ENCODE data around the gene OXCT1. TPM values are rescaled to one million over a fixed set of nuclear protein-coding genes. Genes with fewer than 3 reads are reported as not detected.

OXCT1 gene
- total and polyA plus RNA-seq, 2 experiments from 2014 or later: 12.4 to 16.9 TPM

GRCh38 chr5:41707853-41708603 lies 162.2 kb downstream of the OXCT1 start:
- Histone ChIP-seq H3K4me1 (ENCODE audit: insufficient read depth) (no peaks in the 10 kb centered on the region), H2AFZ (no peak overlapping the region)

GRCh38 chr5:41695920-41696582 lies 174.2 kb downstream of the OXCT1 start:
- peak; percentile 8 for DNase-seq (ENCODE audit: low spot score)
- no peaks in the 10 kb centered on the region for H4K20me1 ChIP-seq (ENCODE audit: insufficient read depth, poor library complexity, severe bottlenecking)
- no peaks in the 10 kb centered on the region for H3K27me3 ChIP-seq
- H3K4me1 ChIP-seq (ENCODE audit: insufficient read depth): no peaks in the 10 kb centered on the region
- no peaks in the 10 kb centered on the region for H3K9me2 ChIP-seq (replicated peaks; ENCODE audit: insufficient read depth)
- no peak overlapping the region for H3K27ac ChIP-seq
- H3K4me3 ChIP-seq: no peak overlapping the region
- H2AFZ ChIP-seq: no peak overlapping the region
- no peaks in the 10 kb centered on the region for H3K79me2 ChIP-seq
- TF ChIP-seq EZH2 (IDR thresholded peaks at IDR 0.05; ENCODE audit: borderline replicate concordance): no peak
- TF ChIP-seq CTCF (IDR thresholded peaks at IDR 0.05; ENCODE audit: poor library complexity): peak; percentile 32
- H3K4me2 ChIP-seq: no peak overlapping the region
- 86% methylated on average over 3 of the region's 3 CpGs for WGBS (ENCODE audit: low lambda C conversion rate, missing lambda C conversion rate)
- H3K36me3 ChIP-seq (replicated peaks; ENCODE audit: insufficient read depth, low read depth): no peaks in the 10 kb centered on the region
- no peaks in the 10 kb centered on the region for H3K9me3 ChIP-seq (ENCODE audit: low read depth)

More at GRCh38 chr5:41707853-41708603, 162.2 kb downstream of the OXCT1 start:
- Histone ChIP-seq H4K20me1 (ENCODE audit: insufficient read depth, poor library complexity, severe bottlenecking) (no peaks in the 10 kb centered on the region), H3K27ac (no peak overlapping the region), H3K9me3 (ENCODE audit: low read depth) (no peaks in the 10 kb centered on the region), H3K4me2 (no peak overlapping the region), H3K79me2 (no peaks in the 10 kb centered on the region), H3K4me3 (no peak overlapping the region), H3K27me3 (no peaks in the 10 kb centered on the region), H3K9me2 (replicated peaks; ENCODE audit: insufficient read depth) (no peaks in the 10 kb centered on the region), H3K36me3 (replicated peaks; ENCODE audit: insufficient read depth, low read depth) (no peaks in the 10 kb centered on the region)
- WGBS (ENCODE audit: low lambda C conversion rate, missing lambda C conversion rate): 56% methylated on average over 4 of the region's 4 CpGs
- DNase-seq (ENCODE audit: low spot score): no peak
- TF ChIP-seq EZH2phosphoT487 (IDR thresholded peaks at IDR 0.05; ENCODE audit: low read depth, severe bottlenecking, unreplicated experiment): no peak
- no peak for TF ChIP-seq EZH2 (IDR thresholded peaks at IDR 0.05; ENCODE audit: borderline replicate concordance)
- peak; percentile 16 for TF ChIP-seq CTCF (IDR thresholded peaks at IDR 0.05; ENCODE audit: poor library complexity)

DNA sequence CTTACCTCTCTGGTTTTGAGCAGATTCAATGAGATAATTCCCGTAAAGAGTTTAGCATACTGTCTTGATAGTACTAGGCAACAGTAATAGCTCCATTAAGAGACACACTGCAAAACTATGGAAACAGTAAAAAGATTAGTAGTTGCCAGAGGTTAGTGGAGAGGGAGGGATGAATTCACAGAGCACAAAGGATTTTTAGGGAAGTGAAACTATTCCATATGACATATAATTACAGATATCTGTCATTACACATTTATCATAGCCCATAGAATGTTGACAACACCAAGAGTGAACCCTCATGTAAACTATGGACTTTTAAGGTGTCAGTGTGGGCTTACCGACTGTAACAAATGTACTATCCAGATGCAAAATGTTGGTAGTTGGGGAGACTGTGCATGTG lies 183.5 kb downstream of the OXCT1 start:
- Histone ChIP-seq H3K4me3 (no peak overlapping the region), H3K27ac (no peak overlapping the region), H3K4me1 (ENCODE audit: insufficient read depth) (no peaks in the 10 kb centered on the region), H3K79me2 (no peaks in the 10 kb centered on the region), H3K4me2 (no peak overlapping the region), H3K9me3 (ENCODE audit: low read depth) (no peaks in the 10 kb centered on the region), H2AFZ (no peak overlapping the region), H3K36me3 (replicated peaks; ENCODE audit: insufficient read depth, low read depth) (no peaks in the 10 kb centered on the region), H3K9me2 (replicated peaks; ENCODE audit: insufficient read depth) (no peaks in the 10 kb centered on the region), H3K27me3 (no peaks in the 10 kb centered on the region), H4K20me1 (ENCODE audit: insufficient read depth, poor library complexity, severe bottlenecking) (no peaks in the 10 kb centered on the region)
- WGBS (ENCODE audit: low lambda C conversion rate, missing lambda C conversion rate): 83% methylated on average over 2 of the region's 2 CpGs
- no peak for DNase-seq (ENCODE audit: low spot score)
- TF ChIP-seq EZH2phosphoT487 (IDR thresholded peaks at IDR 0.05; ENCODE audit: low read depth, severe bottlenecking, unreplicated experiment): no peak

DNA sequence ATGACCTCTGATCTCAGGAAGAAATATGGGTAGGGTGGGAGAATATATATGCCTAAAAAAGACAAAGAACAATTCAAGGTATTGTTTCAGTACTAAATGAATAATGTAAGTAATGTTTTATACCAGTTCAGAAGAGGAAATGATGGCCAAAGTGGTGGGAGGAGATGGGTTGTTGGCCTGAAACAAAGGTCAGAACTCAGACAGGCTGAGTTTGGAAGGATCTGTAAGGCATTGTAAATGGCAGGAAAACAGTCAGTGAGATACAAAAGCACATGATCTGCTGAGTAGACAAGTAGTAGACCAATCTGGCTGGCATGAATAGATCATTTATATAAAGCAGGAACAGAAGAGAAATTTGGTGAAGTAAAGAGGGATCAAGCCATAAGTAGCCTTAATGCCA lies 184.0 kb downstream of the OXCT1 start:
- Histone ChIP-seq H3K27me3 (no peaks in the 10 kb centered on the region), H3K4me2 (no peak overlapping the region), H2AFZ (no peak overlapping the region), H3K9me3 (ENCODE audit: low read depth) (no peaks in the 10 kb centered on the region), H3K36me3 (replicated peaks; ENCODE audit: insufficient read depth, low read depth) (no peaks in the 10 kb centered on the region), H3K4me3 (no peak overlapping the region), H3K4me1 (ENCODE audit: insufficient read depth) (no peaks in the 10 kb centered on the region), H3K79me2 (no peaks in the 10 kb centered on the region), H4K20me1 (ENCODE audit: insufficient read depth, poor library complexity, severe bottlenecking) (no peaks in the 10 kb centered on the region), H3K9me2 (replicated peaks; ENCODE audit: insufficient read depth) (no peaks in the 10 kb centered on the region), H3K27ac (no peak overlapping the region)
- no peak for TF ChIP-seq EZH2phosphoT487 (IDR thresholded peaks at IDR 0.05; ENCODE audit: low read depth, severe bottlenecking, unreplicated experiment)
- no peak for TF ChIP-seq EZH2 (IDR thresholded peaks at IDR 0.05; ENCODE audit: borderline replicate concordance)
- TF ChIP-seq CTCF (IDR thresholded peaks at IDR 0.05; ENCODE audit: poor library complexity): no peak
- no peak for DNase-seq (ENCODE audit: low spot score)
